Heart right ventricle (tissue), 16 donors: ENCODE measurements around the gene ZCCHC14. TPM values are rescaled to one million over a fixed set of nuclear protein-coding genes. Genes with fewer than 3 reads are reported as not detected.
A peak's percentile ranks its signal among the peaks of the same experiment; 100 is the strongest.

ENCODE experiments used
- ATAC-seq, 8 donors: fragments of 200-7000 bp; cut with Tn5 transposase; one replicate each; pipeline ENCODE4 v1.9.1; 2020; ENCODE audit warnings: mild to moderate bottlenecking in 8 of 8, moderate library complexity in 8 of 8, moderate number of reproducible peaks in 1 of 8
- DNase-seq, 2 donors: peaks; one replicate each; pipeline ENCODE4 v3.0.0-alpha.2; 2020
- H3K27ac ChIP-seq, 10 donors: fragments of 200-600 bp; sonication (generic) in 2 of 10; one replicate each; pipeline versions ENCODE4 v1.5.0 to v1.8.0; 2020 to 2022; ENCODE audit warnings: mild to moderate bottlenecking in 3 of 10
- H3K27me3 ChIP-seq, 7 donors: fragments of 200-600 bp; one replicate each; pipeline ENCODE4 v1.8.0; 2021 to 2022; ENCODE audit warnings: mild to moderate bottlenecking in 2 of 7
- H3K36me3 ChIP-seq, 9 donors: fragments of 200-600 bp; sonication (generic) in 1 of 9; one replicate each; pipeline versions ENCODE4 v1.5.0 to v1.8.0; 2020 to 2022; ENCODE audit warnings: mild to moderate bottlenecking in 2 of 9
- H3K4me1 ChIP-seq, 9 donors: fragments of 200-600 bp; sonication (generic) in 1 of 9; one replicate each; pipeline versions ENCODE4 v1.5.0 to v1.8.0; 2020 to 2022; ENCODE audit warnings: mild to moderate bottlenecking in 4 of 9
- H3K4me3 ChIP-seq, 10 donors: fragments of 200-600 bp; sonication (generic) in 2 of 10; one replicate each; pipeline versions ENCODE4 v1.5.0 to v1.8.0; 2020 to 2022; ENCODE audit warnings: mild to moderate bottlenecking in 7 of 10, moderate library complexity in 2 of 10
- H3K9me3 ChIP-seq, 11 donors: fragments of 200-600 bp in 10 of 11; sonication (generic) in 2 of 11; one replicate each; pipeline versions ENCODE4 v1.5.0 to v1.8.0; 2013 to 2022; ENCODE audit warnings: mild to moderate bottlenecking in 2 of 11, control low read depth in 1 of 11, moderate library complexity in 1 of 11
- CTCF ChIP-seq, 9 donors: fragments of 200-600 bp; sonication (generic) in 2 of 9; IDR thresholded peaks; one replicate each; pipeline versions ENCODE4 v1.5.0 to v1.8.0; 2021 to 2022; ENCODE audit warnings: antibody characterized with exemption in 9 of 9, mild to moderate bottlenecking in 5 of 9, moderate library complexity in 1 of 9
- WGBS, 2 donors: extraction: QIAGEN DNeasy Blood & Tissue Kit; methylation state at CpG; one replicate each; pipeline ENCODE4 v1.1.7; 2013; ENCODE audit warnings: inconsistent platforms in 1 of 2; 5-methylcytosine and 5-hydroxymethylcytosine counted together
- intact Hi-C, 10 donors: fragments of 100-400 bp; cut with DNase I; formaldehyde crosslinking; loops; one replicate each; pipeline versions ENCODE4 v1.11.1 to v1.14.2; 2022
- polyA plus RNA-seq, 2 donors: library from polyadenylated mRNA; stranded (reverse); fragments of 200-250 nt; gene quantifications; one replicate each; pipeline ENCODE4 v1.2.3, GENCODE V29; 2013
- total RNA-seq, 10 donors: library from RNA; stranded (reverse); fragmentation: NEBNext Ultra II Directional in 3 of 10; extraction: Animal tissue kit (Norgen Biotek cat#: 25700) in 3 of 10; gene quantifications; one replicate each; pipeline versions ENCODE4 v1.2.1 to v1.2.4, GENCODE V29; 2021 to 2023
- donor health status: Arrhythmogenic right ventricular cardiomyopathy.
- donor health status: ischemic (EF 13 %, LVEDD 7.1; RV severe dilation, severe dysfunction).
- donor health status: healthy with polysubstance abuse.
- donor health status: DM: no; HTN: yes; CAD: no.
- donor health status: DM: no; HTN: no; CAD: no.
- donor health status: ischemic (EF 25% LVEDD 6.9; RV normal size, moderate dysfunction).
- donor health status: ischemic (EF 25% LVEDD 5.7; RV mildly dilated, moderate dysfunction).
- donor health status: healthy.
- donor health status: DM: yes; HTN: yes; CAD: no.
- donor health status: Ischemic cardiomyopathy.
- donor health status: ischemic (EF 35%, LVEDD 5.7; RV mildly dilated, moderate dysfunction).
- donor health status: nonischemic (EF 11% LVEDD 7.7; RV severe dilation, severe dysfunction).
- donor health status: DM: yes; HTN: yes; CAD: no.
- donor health status: PGD.
- donor health status: ischemic (EF 29% LVEDD 5.4; RV normal size, mild dysfunction).
- donor health status: nonischemic (EF 23%, LVEDD 6.1; RV moderate dilation, normal function).

ZCCHC14 gene
- total and polyA plus RNA-seq, 12 donors, result 4.5 to 19.3 (median 15.7) TPM

- no peaks in the 10 kb centered on the region for H3K27me3 ChIP-seq
- no peaks in the 10 kb centered on the region for H3K9me3 ChIP-seq
- ATAC-seq (peak in 1 of 8 donors; percentile 4), DNase-seq (peak in 1 of 2 donors; percentile 46)
- TF ChIP-seq CTCF (IDR thresholded peaks at IDR 0.05), result peak; percentile 13 to 66 (median 37)
- H3K4me3 ChIP-seq, result peak overlapping the region; percentile 55 to 85 (median 74)
- peak overlapping the region; percentile 97 to 100 (median 99) for H3K27ac ChIP-seq
- peaks cover 0 to 9% (median 0%) of the 10 kb centered on the region in 9 donors for H3K36me3 ChIP-seq
- intact Hi-C loops, result loop anchor here in 8 of 10 donors (2.0 to 10.0 kb wide), 7 partner anchors 71 to 372 kb away; partner anchors contain the start of genes C16orf95 (in 5 of the 8) and KLHDC4 (in 2 of the 8)
- peaks cover 10 to 64% (median 44%) of the 10 kb centered on the region in 9 donors for H3K4me1 ChIP-seq
- WGBS, 2 donors, result 1 to 2% methylated on average over 53 of the region's 53 CpGs
Observed at GRCh38 chr16:87392821-87393679, 99.8 kb downstream of the ZCCHC14 start.

- intact Hi-C loops, result loop anchor here in 8 of 10 donors (2.0 to 10.0 kb wide), 7 partner anchors 70 to 373 kb away; partner anchors contain the start of genes C16orf95 (in 5 of the 8) and KLHDC4 (in 2 of the 8)
- no peaks in the 10 kb centered on the region for H3K9me3 ChIP-seq
- 1% methylated on average over 98 to 112 of the region's 113 CpGs for WGBS, 2 donors
- H3K4me1 ChIP-seq, result peaks cover 17 to 68% (median 52%) of the 10 kb centered on the region in 9 donors
- peaks cover 0 to 9% (median 0%) of the 10 kb centered on the region in 9 donors for H3K36me3 ChIP-seq
- ATAC-seq, result peak; percentile 89 to 96 (median 93)
- H3K4me3 ChIP-seq, result peak within 1 kb of the TSS; percentile 55 to 85 (median 74)
- no peaks in the 10 kb centered on the region for H3K27me3 ChIP-seq
- TF ChIP-seq CTCF (IDR thresholded peaks at IDR 0.05), result no peak
- peak; percentile 94 to 98 for DNase-seq
- peak within 1 kb of the TSS; percentile 97 to 100 (median 99) for H3K27ac ChIP-seq
Observed at GRCh38 chr16:87391950-87392820, 100.6 kb downstream of the ZCCHC14 start, which contains the start of gene MAP1LC3B. TSS of gene MAP1LC3B (plus strand) at chr16:87392336. CDS start at chr16:87392428, 92 bp downstream.

GRCh38 chr16:87391324-87391949 is 101.4 kb downstream of the ZCCHC14 start:
- WGBS, 2 donors, result 7 to 8% methylated on average over 44 of the region's 44 CpGs
- ATAC-seq, result peak; percentile 18 to 66 (median 30)
- Histone ChIP-seq H3K4me3 (peak overlapping the region; percentile 55 to 85 (median 74)), H3K4me1 (peaks cover 17 to 64% (median 57%) of the 10 kb centered on the region in 9 donors), H3K9me3 (no peaks in the 10 kb centered on the region), H3K36me3 (peaks cover 0 to 9% (median 0%) of the 10 kb centered on the region in 9 donors), H3K27me3 (no peaks in the 10 kb centered on the region), H3K27ac (peak overlapping the region; percentile 97 to 100 (median 99))
- DNase-seq, result peak; percentile 58 to 75
- TF ChIP-seq CTCF (IDR thresholded peaks at IDR 0.05), result no peak
- intact Hi-C loops, result loop anchor here in 6 of 10 donors (5.0 to 10.0 kb wide), 6 partner anchors 69 to 373 kb away; partner anchors contain the start of genes C16orf95 (in 3 of the 6) and KLHDC4 (in 2 of the 6)
